Fibroblast of lung (primary cell): ENCODE data around the gene WSCD1. TPM values are rescaled to one million over a fixed set of nuclear protein-coding genes. Genes with fewer than 3 reads are reported as not detected.

Experiments used
- DNase-seq, 2 donors: peaks; one replicate each; pipeline versions ENCODE4 v3.0.0 to v3.0.0-alpha.2; 2010; ENCODE audit warnings: low read depth in 2 of 2
- H2AFZ ChIP-seq: 2 replicates; pipeline ENCODE4 v1.5.1; 2012; ENCODE audit warnings: low read length, control low read depth, inconsistent platforms
- H3K27ac ChIP-seq: 2 replicates; pipeline ENCODE4 v1.5.1; 2011; ENCODE audit warnings: low read length, control low read depth; ENCODE audit not compliant: insufficient read depth
- H3K27me3 ChIP-seq: 2 replicates; pipeline ENCODE4 v1.5.1; 2011; ENCODE audit warnings: mild to moderate bottlenecking, low read length; ENCODE audit not compliant: control insufficient read depth, insufficient read depth
- H3K36me3 ChIP-seq: 2 replicates; pipeline ENCODE4 v1.5.1; 2011; ENCODE audit warnings: low read length; ENCODE audit not compliant: control insufficient read depth, insufficient read depth
- H3K4me1 ChIP-seq: 2 replicates; pipeline ENCODE4 v1.5.1; 2011; ENCODE audit warnings: low read length; ENCODE audit not compliant: control insufficient read depth, insufficient read depth; ENCODE audit errors: extremely low read depth
- H3K4me2 ChIP-seq: 2 replicates; pipeline ENCODE4 v1.5.1; 2011; ENCODE audit warnings: low read length, control low read depth; ENCODE audit not compliant: insufficient read depth; ENCODE audit errors: extremely low read depth
- H3K4me3 ChIP-seq, 4 experiments: fragments of 200-600 bp in 1 of 4; sonication (generic) in 1 of 4; replicated peaks in 1 of 4; 2 replicates each; pipeline ENCODE4 v1.5.1; 2011 to 2016; ENCODE audit warnings: low read length in 4 of 4, low read depth in 3 of 4, mild to moderate bottlenecking in 3 of 4, control low read depth in 2 of 4, inconsistent platforms in 1 of 4, mixed read lengths in 1 of 4; ENCODE audit not compliant: insufficient read depth in 1 of 4; ENCODE audit errors: control extremely low read depth in 1 of 4
- H3K79me2 ChIP-seq: 2 replicates; pipeline ENCODE4 v1.5.1; 2012; ENCODE audit warnings: mild to moderate bottlenecking, low read length, inconsistent platforms; ENCODE audit not compliant: control insufficient read depth, insufficient read depth
- H3K9ac ChIP-seq: 2 replicates; pipeline ENCODE4 v1.5.1; 2011; ENCODE audit warnings: mild to moderate bottlenecking, low read length, control low read depth; ENCODE audit not compliant: insufficient read depth
- H3K9me3 ChIP-seq: 2 replicates; pipeline ENCODE4 v1.5.1; 2012; ENCODE audit warnings: low read depth, low read length; ENCODE audit not compliant: control insufficient read depth, insufficient read depth
- H4K20me1 ChIP-seq: 2 replicates; pipeline ENCODE4 v1.5.1; 2011; ENCODE audit warnings: low read length; ENCODE audit not compliant: control insufficient read depth, insufficient read depth; ENCODE audit errors: extremely low read depth
- CTCF ChIP-seq, 2 donors: IDR thresholded peaks in 1 of 2; conservative IDR thresholded peaks in 1 of 2; 1 replicate in 1 of 2; 2 replicates in 1 of 2; pipeline ENCODE4 v1.5.1; 2011 to 2012; ENCODE audit warnings: low read length in 2 of 2, control low read depth in 1 of 2, inconsistent platforms in 1 of 2, low read depth in 1 of 2, mild to moderate bottlenecking in 1 of 2
- EZH2 ChIP-seq: IDR thresholded peaks from 2 replicates; pipeline ENCODE4 v1.5.1; 2012; ENCODE audit warnings: low read length, control low read depth, mild to moderate bottlenecking; ENCODE audit errors: missing control alignments
- polyA plus RNA-seq, 2 donors: library from polyadenylated mRNA; depleted of rRNA in 1 of 2; stranded (reverse) in 1 of 2; unstranded in 1 of 2; fragments of >200 nt; gene quantifications; 2 replicates each; pipeline ENCODE4 v1.2.1, GENCODE V29; 2011 to 2012; ENCODE audit warnings: missing spikeins in 1 of 2
- total RNA-seq: library from RNA; depleted of rRNA; stranded (reverse); fragments of >200 nt; gene quantifications from 2 replicates; pipeline ENCODE4 v1.2.1, GENCODE V29; 2014

Gene WSCD1
- total and polyA plus RNA-seq, 2 donors (not counting 1 experiment from before 2014, with no cell fraction given) = 0.56 to 0.83 TPM

- peak in 1 of 2 donors; percentile 38 for DNase-seq
- H3K79me2 ChIP-seq = no peaks in the 10 kb centered on the region
- H3K4me3 ChIP-seq = no peak overlapping the region
- no peaks in the 10 kb centered on the region for H3K36me3 ChIP-seq
- H2AFZ ChIP-seq = no peak overlapping the region
- no peak overlapping the region for H3K27ac ChIP-seq
- H3K4me1 ChIP-seq = no peaks in the 10 kb centered on the region
- no peaks in the 10 kb centered on the region for H3K27me3 ChIP-seq
- no peak overlapping the region for H3K9ac ChIP-seq
- TF ChIP-seq EZH2 (no peak), CTCF (conservative IDR thresholded peaks at IDR 0.05 in 1 of 2, IDR thresholded peaks at IDR 0.05 in 1 of 2; ENCODE audit: low read depth in 1 of 2, low read length in 2 of 2) (no peak)
- H3K9me3 ChIP-seq = no peaks in the 10 kb centered on the region
- no peak overlapping the region for H3K4me2 ChIP-seq
- H4K20me1 ChIP-seq = no peaks in the 10 kb centered on the region
These were observed 40.4 kb downstream of the WSCD1 start for GRCh38 chr17:6110592-6110991.

- H2AFZ ChIP-seq = no peak overlapping the region
- H3K79me2 ChIP-seq = no peaks in the 10 kb centered on the region
- no peak for TF ChIP-seq EZH2
- no peak for TF ChIP-seq CTCF (conservative IDR thresholded peaks at IDR 0.05 in 1 of 2, IDR thresholded peaks at IDR 0.05 in 1 of 2; ENCODE audit: low read depth in 1 of 2, low read length in 2 of 2)
- no peak overlapping the region for H3K9ac ChIP-seq
- no peak overlapping the region for H3K4me2 ChIP-seq
- DNase-seq = no peak
- H3K4me1 ChIP-seq = no peaks in the 10 kb centered on the region
- no peak overlapping the region for H3K4me3 ChIP-seq
- no peaks in the 10 kb centered on the region for H3K36me3 ChIP-seq
- H3K27ac ChIP-seq = no peak overlapping the region
- H3K27me3 ChIP-seq = no peaks in the 10 kb centered on the region
- H3K9me3 ChIP-seq = no peaks in the 10 kb centered on the region
- no peaks in the 10 kb centered on the region for H4K20me1 ChIP-seq
These were observed 50.2 kb downstream of the WSCD1 start for GRCh38 chr17:6120351-6120750.

GRCh38 chr17:6124856-6125255, 54.7 kb downstream of the WSCD1 start:
- no peaks in the 10 kb centered on the region for H3K27me3 ChIP-seq
- TF ChIP-seq EZH2 (no peak), CTCF (conservative IDR thresholded peaks at IDR 0.05 in 1 of 2, IDR thresholded peaks at IDR 0.05 in 1 of 2; ENCODE audit: low read depth in 1 of 2, low read length in 2 of 2) (no peak)

More at GRCh38 chr17:6124856-6125255, 54.7 kb downstream of the WSCD1 start:
- H3K36me3 ChIP-seq = no peaks in the 10 kb centered on the region
- no peaks in the 10 kb centered on the region for H3K4me1 ChIP-seq
- no peak for DNase-seq
- no peaks in the 10 kb centered on the region for H3K79me2 ChIP-seq
- H3K9ac ChIP-seq = no peak overlapping the region
- H3K4me2 ChIP-seq = no peak overlapping the region
- H2AFZ ChIP-seq = no peak overlapping the region
- H4K20me1 ChIP-seq = no peaks in the 10 kb centered on the region
- H3K9me3 ChIP-seq = no peaks in the 10 kb centered on the region
- no peak overlapping the region for H3K27ac ChIP-seq
- no peak overlapping the region for H3K4me3 ChIP-seq
